HEK293 (cell line): ENCODE data around the gene RHBDD1.

Experiments
- CTCF ChIA-PET: fragments of 350-600 bp; formaldehyde crosslinking; extraction: SDS; loops from one replicate; lab custom pipeline; 2021; ENCODE audit warnings: antibody characterized with exemption; lab: Yijun Ruan, JAX
- POLR2A ChIA-PET: fragments of 300-600 bp; formaldehyde crosslinking; extraction: SDS; loops from one replicate; lab custom pipeline; 2020; ENCODE audit warnings: antibody characterized with exemption, inconsistent platforms; lab: Yijun Ruan, JAX
- H3K27ac ChIP-seq: fragments of 200-500 bp; sonication (Bioruptor generic); 2 replicates; pipeline ENCODE4 v1.5.1; 2014; ENCODE audit warnings: low read depth, low read length, control low read depth, inconsistent platforms; ENCODE audit errors: extremely low read depth
- H3K36me3 ChIP-seq, 2 experiments: fragments of 200-500 bp in 1 of 2; sonication (Bioruptor generic) in 1 of 2; 1 replicate in 1 of 2; 2 replicates in 1 of 2; pipeline ENCODE4 v1.5.1; 2014 to 2017; ENCODE audit warnings: inconsistent platforms in 2 of 2, low read length in 2 of 2; ENCODE audit not compliant: control insufficient read depth in 2 of 2, insufficient read depth in 1 of 2
- H3K4me1 ChIP-seq: fragments of 200-500 bp; sonication (Bioruptor generic); 2 replicates; pipeline ENCODE4 v1.5.1; 2014; ENCODE audit warnings: mild to moderate bottlenecking, low read length, inconsistent platforms; ENCODE audit not compliant: control insufficient read depth, insufficient read depth
- H3K4me3 ChIP-seq: 2 replicates; pipeline ENCODE4 v1.5.1; 2011; ENCODE audit warnings: low read depth, mild to moderate bottlenecking, control low read depth, low read length, moderate library complexity
- H3K9me3 ChIP-seq: fragments of 200-500 bp; sonication (Bioruptor generic); 2 replicates; pipeline ENCODE4 v1.5.1; 2014; ENCODE audit warnings: low read depth, low read length, inconsistent platforms; ENCODE audit not compliant: control insufficient read depth, insufficient read depth
- MYNN ChIP-seq: fragments of 450-650 bp; formaldehyde crosslinking; IDR thresholded peaks from 2 replicates; pipeline ENCODE4 v1.5.1; 2016; ENCODE audit warnings: missing biosample characterization, missing genetic modification characterization, borderline replicate concordance
- PATZ1 ChIP-seq: fragments of 450-650 bp; formaldehyde crosslinking; IDR thresholded peaks from 2 replicates; pipeline ENCODE4 v1.5.1; 2016; ENCODE audit warnings: missing biosample characterization, missing genetic modification characterization
- PRDM10 ChIP-seq: fragments of 450-650 bp; formaldehyde crosslinking; IDR thresholded peaks from 2 replicates; pipeline ENCODE4 v1.5.1; 2016; ENCODE audit warnings: missing biosample characterization, missing genetic modification characterization
- REPIN1 ChIP-seq: fragments of 450-650 bp; formaldehyde crosslinking; IDR thresholded peaks from 2 replicates; pipeline ENCODE4 v1.5.1; 2017; ENCODE audit warnings: missing biosample characterization, missing genetic modification characterization, low read depth
- SCRT2 ChIP-seq: fragments of 450-650 bp; formaldehyde crosslinking; IDR thresholded peaks from 2 replicates; pipeline ENCODE4 v1.5.1; 2016; ENCODE audit warnings: missing biosample characterization, missing genetic modification characterization
- ZNF157 ChIP-seq: fragments of 450-650 bp; formaldehyde crosslinking; IDR thresholded peaks from 2 replicates; pipeline ENCODE4 v1.5.1; 2016; ENCODE audit warnings: missing biosample characterization, missing genetic modification characterization
- ZNF214 ChIP-seq: fragments of 450-650 bp; formaldehyde crosslinking; IDR thresholded peaks from 2 replicates; pipeline ENCODE4 v1.5.1; 2017; ENCODE audit warnings: missing biosample characterization, mild to moderate bottlenecking, missing genetic modification characterization, borderline replicate concordance
- ZNF221 ChIP-seq: fragments of 450-650 bp; formaldehyde crosslinking; IDR thresholded peaks from 2 replicates; pipeline ENCODE4 v1.5.1; 2017; ENCODE audit warnings: missing biosample characterization, missing genetic modification characterization, borderline replicate concordance
- ZNF23 ChIP-seq: fragments of 450-650 bp; formaldehyde crosslinking; IDR thresholded peaks from 2 replicates; pipeline ENCODE4 v1.5.1; 2016; ENCODE audit warnings: missing biosample characterization, missing genetic modification characterization, borderline replicate concordance
- ZNF391 ChIP-seq: fragments of 450-650 bp; formaldehyde crosslinking; IDR thresholded peaks from 2 replicates; pipeline ENCODE4 v1.5.1; 2016; ENCODE audit warnings: low read depth, missing biosample characterization, missing genetic modification characterization, borderline replicate concordance
- ZNF404 ChIP-seq: fragments of 450-650 bp; formaldehyde crosslinking; IDR thresholded peaks from 2 replicates; pipeline ENCODE4 v1.5.1; 2017; ENCODE audit warnings: missing biosample characterization, missing genetic modification characterization
- ZNF48 ChIP-seq: fragments of 450-650 bp; formaldehyde crosslinking; IDR thresholded peaks from 2 replicates; pipeline ENCODE4 v1.5.1; 2016; ENCODE audit warnings: missing biosample characterization, missing genetic modification characterization
- ZNF558 ChIP-seq: fragments of 450-650 bp; formaldehyde crosslinking; IDR thresholded peaks from 2 replicates; pipeline ENCODE4 v1.5.1; 2016; ENCODE audit warnings: missing biosample characterization, missing genetic modification characterization
- ZNF664 ChIP-seq: fragments of 450-650 bp; formaldehyde crosslinking; IDR thresholded peaks from 2 replicates; pipeline ENCODE4 v1.5.1; 2016; ENCODE audit warnings: missing biosample characterization, missing genetic modification characterization
- TF ChIP-seq, protein P1 (sequence below): fragments of 450-650 bp; formaldehyde crosslinking; IDR thresholded peaks from 2 replicates; pipeline ENCODE4 v1.5.1; 2017; ENCODE audit warnings: missing biosample characterization, missing genetic modification characterization

Gene RHBDD1

GRCh38 chr2:226862623-226863022 is 26.8 kb downstream of the RHBDD1 start:
- TF ChIP-seq PATZ1 (tag by site-specific recombination) (no peak), PRDM10 (peak; percentile 61)
- Histone ChIP-seq H3K9me3 (no peaks in the 10 kb centered on the region), H3K4me1 (peaks cover 2% of the 10 kb centered on the region; the same call in 1 of the 2 replicates), H3K36me3 (peaks cover 0 to 17% of the 10 kb centered on the region in 2 experiments; a peak in 2 of 3 replicates), H3K27ac (no peak overlapping the region), H3K4me3 (no peak overlapping the region)
- ChIA-PET CTCF (no interaction called here), POLR2A (interaction anchor here (1.0 kb wide), 1 partner anchor 26 kb away, joined by 3 read pairs; the partner anchor contains the start of gene RHBDD1)

- no peaks in the 10 kb centered on the region for H3K9me3 ChIP-seq
- H3K4me1 ChIP-seq = peaks cover 8% of the 10 kb centered on the region; the same call in 1 of the 2 replicates
- H3K27ac ChIP-seq = no peak overlapping the region
- POLR2A ChIA-PET = no interaction called here
- H3K4me3 ChIP-seq = no peak overlapping the region
- CTCF ChIA-PET = interaction anchor here (0.6 kb wide), 1 partner anchor 446 kb away, joined by 3 read pairs; no protein-coding TSS in a partner anchor
- peaks cover 0 to 32% of the 10 kb centered on the region in 2 experiments; a peak in 2 of 3 replicates for H3K36me3 ChIP-seq
- TF ChIP-seq ZNF664 (tag by site-specific recombination) (no peak), SCRT2 (tag by site-specific recombination) (peak; percentile 37; the same call in 1 of the 2 replicates)
Measured at GRCh38 chr2:226865273-226865672, 29.4 kb downstream of the RHBDD1 start.

- Histone ChIP-seq H3K4me3 (no peak overlapping the region), H3K36me3 (peaks cover 0 to 32% of the 10 kb centered on the region in 2 experiments; a peak in 2 of 3 replicates), H3K27ac (no peak overlapping the region), H3K9me3 (no peaks in the 10 kb centered on the region), H3K4me1 (peaks cover 8% of the 10 kb centered on the region; the same call in 1 of the 2 replicates)
- POLR2A ChIA-PET = no interaction called here
- TF ChIP-seq ZNF214 (tag by site-specific recombination) (no peak), ZNF558 (tag by site-specific recombination) (no peak), ZNF48 (tag by site-specific recombination) (no peak), ZNF391 (no peak), ZNF23 (tag by site-specific recombination) (no peak), REPIN1 (no peak), ZNF404 (tag by site-specific recombination) (no peak), ZNF221 (tag by site-specific recombination) (no peak), ZNF157 (tag by site-specific recombination) (no peak), MYNN (tag by site-specific recombination) (no peak)
- TF ChIP-seq, protein P1, sequence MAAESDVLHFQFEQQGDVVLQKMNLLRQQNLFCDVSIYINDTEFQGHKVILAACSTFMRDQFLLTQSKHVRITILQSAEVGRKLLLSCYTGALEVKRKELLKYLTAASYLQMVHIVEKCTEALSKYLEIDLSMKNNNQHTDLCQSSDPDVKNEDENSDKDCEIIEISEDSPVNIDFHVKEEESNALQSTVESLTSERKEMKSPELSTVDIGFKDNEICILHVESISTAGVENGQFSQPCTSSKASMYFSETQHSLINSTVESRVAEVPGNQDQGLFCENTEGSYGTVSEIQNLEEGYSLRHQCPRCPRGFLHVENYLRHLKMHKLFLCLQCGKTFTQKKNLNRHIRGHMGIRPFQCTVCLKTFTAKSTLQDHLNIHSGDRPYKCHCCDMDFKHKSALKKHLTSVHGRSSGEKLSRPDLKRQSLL (tag by site-specific recombination) = no peak
- CTCF ChIA-PET = interaction anchor here (0.6 kb wide), 1 partner anchor 446 kb away, joined by 3 read pairs; no protein-coding TSS in a partner anchor
Measured at GRCh38 chr2:226865710-226866109, 29.9 kb downstream of the RHBDD1 start.
